PFSK-1 (cell line): ENCODE results near the gene PIK3R5.

Experiments
- FOXP2 ChIP-seq: optimal IDR thresholded peaks from 2 replicates; pipeline ENCODE3; 2011; ENCODE audit warnings: borderline replicate concordance, control low read depth, inconsistent platforms; ENCODE audit not compliant: insufficient read depth; ENCODE audit errors: extremely low read length, extremely low read depth
- POLR2AphosphoS5 ChIP-seq: IDR thresholded peaks from 2 replicates; pipeline ENCODE4 v1.6.1; 2012; ENCODE audit warnings: low read depth, mild to moderate bottlenecking, control low read depth, low read length, moderate library complexity
- SIN3A ChIP-seq: IDR thresholded peaks from 2 replicates; pipeline ENCODE4 v1.6.1; 2012; ENCODE audit warnings: mild to moderate bottlenecking, low read length, moderate library complexity, borderline replicate concordance; ENCODE audit not compliant: insufficient read depth
- TAF1 ChIP-seq: IDR thresholded peaks from 2 replicates; pipeline ENCODE4 v1.6.1; 2012; ENCODE audit warnings: low read length, control low read depth, borderline replicate concordance; ENCODE audit not compliant: insufficient read depth
- TF ChIP-seq, protein P1 (sequence below), 2 experiments: IDR thresholded peaks; 2 replicates each; pipeline versions ENCODE4 v1.6.1 to v1.8.0; 2011 to 2012; ENCODE audit warnings: low read depth in 2 of 2, low read length in 2 of 2, control low read depth in 1 of 2, inconsistent platforms in 1 of 2, mild to moderate bottlenecking in 1 of 2, moderate library complexity in 1 of 2; ENCODE audit not compliant: insufficient read depth in 1 of 2

PIK3R5 gene

DNA sequence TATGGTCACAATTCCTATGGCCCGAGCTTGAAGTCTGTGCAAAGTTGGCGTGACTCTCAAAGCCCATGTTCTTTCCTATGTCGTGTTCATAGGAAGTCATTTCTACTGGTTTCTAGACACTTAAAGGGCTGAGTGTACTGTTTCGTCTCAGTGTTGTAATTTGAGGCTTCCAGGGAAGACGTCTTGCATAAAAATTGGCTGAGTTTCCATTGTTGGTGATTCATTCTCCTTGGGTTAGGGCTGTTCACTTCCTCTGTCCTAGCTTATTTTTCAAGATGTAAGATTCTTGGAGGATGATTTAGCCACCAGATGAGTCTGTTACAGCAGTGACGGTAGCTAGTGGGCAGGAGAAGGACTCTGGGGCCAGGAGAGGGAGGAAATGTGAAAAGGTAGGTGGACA lies 43.1 kb downstream of the PIK3R5 start:
- TF ChIP-seq SIN3A (no peak), FOXP2 (no peak), TAF1 (no peak), POLR2AphosphoS5 (no peak)
- TF ChIP-seq, protein P1, sequence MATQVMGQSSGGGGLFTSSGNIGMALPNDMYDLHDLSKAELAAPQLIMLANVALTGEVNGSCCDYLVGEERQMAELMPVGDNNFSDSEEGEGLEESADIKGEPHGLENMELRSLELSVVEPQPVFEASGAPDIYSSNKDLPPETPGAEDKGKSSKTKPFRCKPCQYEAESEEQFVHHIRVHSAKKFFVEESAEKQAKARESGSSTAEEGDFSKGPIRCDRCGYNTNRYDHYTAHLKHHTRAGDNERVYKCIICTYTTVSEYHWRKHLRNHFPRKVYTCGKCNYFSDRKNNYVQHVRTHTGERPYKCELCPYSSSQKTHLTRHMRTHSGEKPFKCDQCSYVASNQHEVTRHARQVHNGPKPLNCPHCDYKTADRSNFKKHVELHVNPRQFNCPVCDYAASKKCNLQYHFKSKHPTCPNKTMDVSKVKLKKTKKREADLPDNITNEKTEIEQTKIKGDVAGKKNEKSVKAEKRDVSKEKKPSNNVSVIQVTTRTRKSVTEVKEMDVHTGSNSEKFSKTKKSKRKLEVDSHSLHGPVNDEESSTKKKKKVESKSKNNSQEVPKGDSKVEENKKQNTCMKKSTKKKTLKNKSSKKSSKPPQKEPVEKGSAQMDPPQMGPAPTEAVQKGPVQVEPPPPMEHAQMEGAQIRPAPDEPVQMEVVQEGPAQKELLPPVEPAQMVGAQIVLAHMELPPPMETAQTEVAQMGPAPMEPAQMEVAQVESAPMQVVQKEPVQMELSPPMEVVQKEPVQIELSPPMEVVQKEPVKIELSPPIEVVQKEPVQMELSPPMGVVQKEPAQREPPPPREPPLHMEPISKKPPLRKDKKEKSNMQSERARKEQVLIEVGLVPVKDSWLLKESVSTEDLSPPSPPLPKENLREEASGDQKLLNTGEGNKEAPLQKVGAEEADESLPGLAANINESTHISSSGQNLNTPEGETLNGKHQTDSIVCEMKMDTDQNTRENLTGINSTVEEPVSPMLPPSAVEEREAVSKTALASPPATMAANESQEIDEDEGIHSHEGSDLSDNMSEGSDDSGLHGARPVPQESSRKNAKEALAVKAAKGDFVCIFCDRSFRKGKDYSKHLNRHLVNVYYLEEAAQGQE (IDR thresholded peaks at IDR 0.05; ENCODE audit: insufficient read depth in 1 of 2, low read depth in 2 of 2, low read length in 2 of 2): no peak

DNA sequence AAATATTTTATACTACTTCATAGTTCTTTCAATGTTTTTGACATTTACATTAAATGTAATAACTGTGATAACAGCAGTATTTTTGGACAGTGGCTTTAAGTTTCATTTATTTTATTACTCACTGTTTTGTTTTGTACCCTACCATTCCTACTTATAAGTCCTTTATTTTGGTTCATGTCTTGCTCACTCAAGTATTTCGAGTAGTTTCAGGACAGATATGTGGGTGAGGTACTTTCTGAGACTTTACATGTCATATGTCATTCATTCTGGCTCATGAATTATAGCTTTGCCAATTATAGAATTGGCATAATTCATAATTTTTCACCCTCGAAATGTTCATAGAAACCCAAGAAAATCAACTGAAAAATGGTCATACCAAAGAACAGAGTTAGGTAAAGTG lies 44.4 kb downstream of the PIK3R5 start:
- TF ChIP-seq, protein P1 (IDR thresholded peaks at IDR 0.05; ENCODE audit: insufficient read depth in 1 of 2, low read depth in 2 of 2, low read length in 2 of 2): no peak
- TF ChIP-seq SIN3A (no peak), TAF1 (no peak), POLR2AphosphoS5 (no peak), FOXP2 (no peak)

DNA sequence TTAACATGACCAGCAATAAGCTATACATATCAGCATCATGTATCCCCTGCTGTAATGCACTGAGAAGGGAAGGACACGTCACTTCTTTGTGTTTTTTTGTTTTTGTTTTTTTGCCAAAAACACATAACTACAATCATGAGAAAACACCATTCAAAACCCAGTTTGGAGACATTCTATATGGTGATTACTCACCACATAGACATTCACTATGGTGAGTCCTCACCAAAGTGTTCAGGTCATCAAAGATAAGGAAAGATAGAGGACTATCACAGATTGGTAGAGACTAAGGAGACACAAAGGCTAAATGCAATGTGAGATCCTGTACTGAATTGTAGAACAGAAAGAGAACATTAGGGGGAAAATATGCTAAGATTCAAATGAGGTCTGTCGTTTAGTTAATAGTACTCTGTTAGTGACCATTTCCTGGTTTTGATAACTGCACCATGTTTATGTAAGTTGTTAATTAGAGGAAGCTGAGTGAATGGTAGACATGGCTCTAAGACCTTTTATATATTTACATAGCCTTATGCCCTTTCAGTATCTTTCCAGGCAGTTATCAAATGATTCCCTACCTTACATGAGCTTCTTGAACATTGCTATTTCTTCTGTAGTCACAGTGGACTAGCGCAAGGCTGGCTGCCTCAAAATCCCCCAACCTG lies 46.6 kb downstream of the PIK3R5 start:
- no peak for TF ChIP-seq FOXP2
- TF ChIP-seq, protein P1 (IDR thresholded peaks at IDR 0.05; ENCODE audit: insufficient read depth in 1 of 2, low read depth in 2 of 2, low read length in 2 of 2): no peak
- TF ChIP-seq SIN3A: no peak
- no peak for TF ChIP-seq POLR2AphosphoS5
- no peak for TF ChIP-seq TAF1

DNA sequence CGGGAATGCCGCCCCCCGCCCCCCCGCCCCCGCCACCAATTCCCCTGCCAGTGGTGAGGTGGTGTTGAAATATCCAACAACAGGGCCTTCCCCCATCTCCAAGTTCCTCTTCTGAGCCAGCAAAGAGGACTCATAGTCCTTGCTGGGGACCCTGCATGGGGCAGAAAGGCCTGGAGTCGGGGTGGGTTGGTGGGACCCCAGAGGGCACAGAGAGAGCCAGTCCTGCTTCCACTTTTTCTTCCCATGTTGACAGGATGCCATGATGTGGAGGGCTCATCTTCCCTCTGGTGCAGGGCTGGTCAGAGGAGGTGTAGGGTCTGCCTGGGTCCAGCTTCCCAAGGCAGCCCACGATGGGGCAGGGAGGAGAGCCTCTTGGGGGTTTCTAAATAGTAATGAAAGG lies 49.0 kb downstream of the PIK3R5 start:
- no peak for TF ChIP-seq SIN3A
- no peak for TF ChIP-seq FOXP2
- no peak for TF ChIP-seq TAF1
- TF ChIP-seq POLR2AphosphoS5: no peak
- TF ChIP-seq, protein P1 (IDR thresholded peaks at IDR 0.05; ENCODE audit: insufficient read depth in 1 of 2, low read depth in 2 of 2, low read length in 2 of 2): no peak

DNA sequence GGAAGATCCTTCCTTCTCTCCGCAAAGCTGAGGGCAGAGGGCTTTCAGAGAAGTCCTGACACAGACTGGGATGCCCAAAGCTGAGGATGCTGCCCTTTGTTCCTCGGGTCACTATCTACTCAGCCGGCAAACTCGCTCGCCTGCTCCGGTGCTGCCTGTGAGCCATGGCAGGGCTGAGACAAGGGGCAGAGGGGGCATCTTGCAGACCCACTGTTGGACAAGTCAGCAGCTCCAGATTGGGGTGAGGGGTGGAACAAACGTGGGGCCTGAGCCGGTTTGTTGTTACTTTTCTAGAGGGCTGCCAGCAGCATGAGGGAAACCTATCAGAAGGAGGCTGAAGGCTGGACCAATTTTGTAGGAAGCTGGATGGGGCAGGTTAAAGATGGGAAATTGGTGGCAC lies 51.0 kb downstream of the PIK3R5 start:
- TF ChIP-seq, protein P1 (IDR thresholded peaks at IDR 0.05; ENCODE audit: insufficient read depth in 1 of 2, low read depth in 2 of 2, low read length in 2 of 2): no peak
- no peak for TF ChIP-seq TAF1
